WTC11 (cell line): ENCODE measurements around the gene SNX11. TPM values are rescaled to one million over a fixed set of nuclear protein-coding genes. Genes with fewer than 3 reads are reported as not detected.

ENCODE experiments used
- ATAC-seq: fragments of 200-7000 bp; cut with Tn5 transposase; 2 replicates; pipeline ENCODE4 v1.10.0; 2021; ENCODE audit warnings: mild to moderate bottlenecking, moderate library complexity
- CTCF ChIA-PET: fragments of 300-600 bp; sonication (Branson Sonifier 250); formaldehyde crosslinking; loops from one replicate; lab custom pipeline; 2021; ENCODE audit warnings: antibody characterized with exemption; lab: Charles Lee
- POLR2A ChIA-PET: fragments of 350-600 bp; sonication (Branson Sonifier 250); formaldehyde crosslinking; loops from one replicate; lab custom pipeline; 2021; ENCODE audit warnings: antibody characterized with exemption; lab: Charles Lee
- DNase-seq: peaks from one replicate; pipeline ENCODE4 v3.0.0; 2021; ENCODE audit warnings: low spot score
- H3K27ac Mint-ChIP-seq: 2 replicates; pipeline ENCODE4 v1.8.0; 2021; ENCODE audit warnings: mixed read lengths
- H3K27me3 Mint-ChIP-seq: 2 replicates; pipeline ENCODE4 v1.8.0; 2021; ENCODE audit warnings: low read depth, mild to moderate bottlenecking, moderate library complexity, mixed read lengths
- H3K36me3 Mint-ChIP-seq: 2 replicates; pipeline ENCODE4 v1.8.0; 2021; ENCODE audit warnings: mixed read lengths
- H3K4me1 Mint-ChIP-seq: 2 replicates; pipeline ENCODE4 v1.8.0; 2022; ENCODE audit warnings: mixed read lengths
- H3K4me3 Mint-ChIP-seq: 2 replicates; pipeline ENCODE4 v1.8.0; 2021; ENCODE audit warnings: mild to moderate bottlenecking, moderate library complexity, mixed read lengths
- H3K9me3 Mint-ChIP-seq: 2 replicates; pipeline ENCODE4 v1.8.0; 2021; ENCODE audit warnings: mixed read lengths
- CBFB ChIP-seq: sonication (generic); formaldehyde crosslinking; IDR thresholded peaks from 2 replicates; pipeline ENCODE4 v1.8.1; 2022; ENCODE audit warnings: mild to moderate bottlenecking, low read depth, missing genetic modification reagents
- ELF4 ChIP-seq: sonication (generic); formaldehyde crosslinking; IDR thresholded peaks from 2 replicates; pipeline ENCODE4 v1.8.1; 2022; ENCODE audit warnings: low read depth, mild to moderate bottlenecking, moderate library complexity, missing genetic modification reagents
- EMX1 ChIP-seq: fragments of 250-450 bp; sonication (Bioruptor Pico); IDR thresholded peaks from 2 replicates; pipeline ENCODE4 v1.8.0; 2021; ENCODE audit warnings: mild to moderate bottlenecking
- ETV6 ChIP-seq: sonication (generic); formaldehyde crosslinking; IDR thresholded peaks from 2 replicates; pipeline ENCODE4 v1.8.1; 2022; ENCODE audit warnings: mild to moderate bottlenecking, missing genetic modification reagents
- FOXK1 ChIP-seq: sonication (generic); formaldehyde crosslinking; IDR thresholded peaks from 2 replicates; pipeline ENCODE4 v1.8.0; 2022; ENCODE audit warnings: mild to moderate bottlenecking, moderate library complexity, missing genetic modification reagents
- MAX ChIP-seq: sonication (generic); formaldehyde crosslinking; IDR thresholded peaks from 2 replicates; pipeline ENCODE4 v1.8.0; 2022; ENCODE audit warnings: mild to moderate bottlenecking, missing genetic modification reagents
- NFATC4 ChIP-seq: fragments of 250-450 bp; sonication (Bioruptor Pico); IDR thresholded peaks from 2 replicates; pipeline ENCODE4 v1.9.0; 2021; ENCODE audit warnings: mild to moderate bottlenecking
- PRDM15 ChIP-seq: sonication (generic); formaldehyde crosslinking; IDR thresholded peaks from 2 replicates; pipeline ENCODE4 v1.8.0; 2022; ENCODE audit warnings: missing genetic modification reagents
- RORB ChIP-seq: fragments of 250-450 bp; sonication (Bioruptor Pico); IDR thresholded peaks from 2 replicates; pipeline ENCODE4 v1.9.0; 2021; ENCODE audit warnings: mild to moderate bottlenecking
- TEAD1 ChIP-seq: sonication (generic); formaldehyde crosslinking; IDR thresholded peaks from 2 replicates; pipeline ENCODE4 v1.8.0; 2022; ENCODE audit warnings: mild to moderate bottlenecking, missing genetic modification reagents
- ZBTB43 ChIP-seq: sonication (generic); formaldehyde crosslinking; IDR thresholded peaks from 2 replicates; pipeline ENCODE4 v1.8.1; 2023; ENCODE audit warnings: mild to moderate bottlenecking, missing genetic modification reagents
- ZNF232 ChIP-seq: sonication (generic); formaldehyde crosslinking; IDR thresholded peaks from 2 replicates; pipeline ENCODE4 v1.8.0; 2022; ENCODE audit warnings: mild to moderate bottlenecking, missing genetic modification reagents
- ZNF317 ChIP-seq: sonication (generic); formaldehyde crosslinking; IDR thresholded peaks from 2 replicates; pipeline ENCODE4 v1.8.1; 2023; ENCODE audit warnings: low read depth, mild to moderate bottlenecking, moderate library complexity, missing genetic modification reagents, borderline replicate concordance
- total RNA-seq: library from RNA; stranded (reverse); gene quantifications from 3 replicates; pipeline ENCODE4 v1.2.3, GENCODE V29; 2021
- TF ChIP-seq, protein P1 (sequence below): fragments of 250-450 bp; sonication (Bioruptor Pico); IDR thresholded peaks from 2 replicates; pipeline ENCODE4 v1.9.0; 2021; ENCODE audit warnings: moderate library complexity, mild to moderate bottlenecking, inconsistent platforms, borderline replicate concordance
- TF ChIP-seq, protein P2 (sequence below): sonication (generic); formaldehyde crosslinking; IDR thresholded peaks from 2 replicates; pipeline ENCODE4 v1.8.1; 2023; ENCODE audit warnings: mild to moderate bottlenecking, moderate library complexity, missing genetic modification reagents
- TF ChIP-seq, protein P3 (sequence below): fragments of 250-450 bp; sonication (Bioruptor Pico); conservative IDR thresholded peaks from 2 replicates; pipeline ENCODE4 v1.9.0; 2021; ENCODE audit warnings: mild to moderate bottlenecking

SNX11 gene
- total RNA-seq, 1 experiment from 2014 or later: 24.5 TPM

GRCh38 chr17:48060249-48060648 lies 47.3 kb upstream of the SNX11 start (continued):
- TF ChIP-seq, protein P1, sequence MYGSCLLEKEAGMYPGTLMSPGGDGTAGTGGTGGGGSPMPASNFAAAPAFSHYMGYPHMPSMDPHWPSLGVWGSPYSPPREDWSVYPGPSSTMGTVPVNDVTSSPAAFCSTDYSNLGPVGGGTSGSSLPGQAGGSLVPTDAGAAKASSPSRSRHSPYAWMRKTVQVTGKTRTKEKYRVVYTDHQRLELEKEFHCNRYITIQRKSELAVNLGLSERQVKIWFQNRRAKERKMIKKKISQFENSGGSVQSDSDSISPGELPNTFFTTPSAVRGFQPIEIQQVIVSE (CRISPR knock-in tag): no peak
- TF ChIP-seq EMX1 (no peak), NFATC4 (CRISPR knock-in tag) (no peak), CBFB (CRISPR knock-in tag) (no peak), FOXK1 (CRISPR knock-in tag) (no peak), ZNF232 (no peak), ETV6 (CRISPR knock-in tag) (no peak), MAX (CRISPR knock-in tag) (no peak), ZBTB43 (no peak)
- TF ChIP-seq, protein P2, sequence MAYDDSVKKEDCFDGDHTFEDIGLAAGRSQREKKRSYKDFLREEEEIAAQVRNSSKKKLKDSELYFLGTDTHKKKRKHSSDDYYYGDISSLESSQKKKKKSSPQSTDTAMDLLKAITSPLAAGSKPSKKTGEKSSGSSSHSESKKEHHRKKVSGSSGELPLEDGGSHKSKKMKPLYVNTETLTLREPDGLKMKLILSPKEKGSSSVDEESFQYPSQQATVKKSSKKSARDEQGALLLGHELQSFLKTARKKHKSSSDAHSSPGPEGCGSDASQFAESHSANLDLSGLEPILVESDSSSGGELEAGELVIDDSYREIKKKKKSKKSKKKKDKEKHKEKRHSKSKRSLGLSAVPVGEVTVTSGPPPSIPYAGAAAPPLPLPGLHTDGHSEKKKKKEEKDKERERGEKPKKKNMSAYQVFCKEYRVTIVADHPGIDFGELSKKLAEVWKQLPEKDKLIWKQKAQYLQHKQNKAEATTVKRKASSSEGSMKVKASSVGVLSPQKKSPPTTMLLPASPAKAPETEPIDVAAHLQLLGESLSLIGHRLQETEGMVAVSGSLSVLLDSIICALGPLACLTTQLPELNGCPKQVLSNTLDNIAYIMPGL (CRISPR knock-in tag): no peak
- TF ChIP-seq, protein P3, sequence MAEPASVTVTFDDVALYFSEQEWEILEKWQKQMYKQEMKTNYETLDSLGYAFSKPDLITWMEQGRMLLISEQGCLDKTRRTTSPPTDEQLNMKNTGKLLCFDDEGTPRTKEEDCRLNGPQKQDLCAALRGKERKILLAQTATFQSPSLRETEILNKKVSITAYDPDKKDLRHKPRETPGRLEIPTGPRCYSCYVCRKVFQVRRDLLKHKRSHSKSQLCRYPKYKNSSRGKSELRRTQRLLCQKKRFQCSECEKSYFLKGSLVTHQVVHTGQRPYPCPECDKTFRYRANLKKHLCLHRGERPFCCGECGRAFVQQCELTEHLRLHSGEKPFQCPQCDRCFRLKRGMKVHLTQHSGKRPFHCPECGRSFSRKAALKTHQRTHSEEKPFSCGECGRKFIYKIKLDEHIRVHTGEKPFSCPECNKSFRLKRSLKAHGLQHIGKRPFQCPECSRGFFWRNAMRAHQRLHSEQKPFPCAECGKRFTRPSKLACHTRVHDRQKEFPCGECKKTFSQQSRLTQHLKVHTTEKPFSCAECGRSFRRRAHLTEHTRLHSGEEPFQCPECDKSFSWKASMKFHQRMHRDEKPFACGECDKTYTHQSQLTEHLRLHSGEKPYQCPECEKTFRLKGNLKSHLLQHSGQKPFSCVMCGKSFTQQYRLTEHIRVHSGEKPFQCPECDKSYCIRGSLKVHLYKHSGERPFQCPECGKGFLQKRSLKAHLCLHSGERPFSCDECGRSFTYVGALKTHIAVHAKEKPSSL (CRISPR knock-in tag): no peak

- Mint-ChIP-seq H3K4me3 (no peak overlapping the region), H3K27ac (peak overlapping the region; percentile 71; the same call in 1 of the 2 replicates), H3K4me1 (peaks cover 14% of the 10 kb centered on the region), H3K9me3 (no peaks in the 10 kb centered on the region), H3K27me3 (no peaks in the 10 kb centered on the region), H3K36me3 (peaks cover 65% of the 10 kb centered on the region)
- ATAC-seq (no peak), DNase-seq (no peak)
- ChIA-PET CTCF (interaction anchor here (0.9 to 6.6 kb wide), 3 partner anchors 26 to 84 kb away, joined by 4 to 66 read pairs (median 6); no protein-coding TSS in a partner anchor), POLR2A (interaction anchor here (1.0 to 5.5 kb wide), 2 partner anchors 8 to 14 kb away, joined by 5 to 32 read pairs; partner anchors contain the start of gene NFE2L1)
- TF ChIP-seq PRDM15 (CRISPR knock-in tag): no peak
- no peak for TF ChIP-seq ZNF317
- TF ChIP-seq MAX (CRISPR knock-in tag): no peak
- no peak for TF ChIP-seq ETV6 (CRISPR knock-in tag)
- no peak for TF ChIP-seq ELF4 (CRISPR knock-in tag)
- TF ChIP-seq TEAD1 (CRISPR knock-in tag): no peak
- TF ChIP-seq FOXK1 (CRISPR knock-in tag): no peak
- TF ChIP-seq RORB (CRISPR knock-in tag): no peak
Observed at GRCh38 chr17:48062273-48062672, 45.3 kb upstream of the SNX11 start.
